Calu3 (cell line): Measurements from ENCODE around the gene APOBEC3B. TPM values are rescaled to one million over a fixed set of nuclear protein-coding genes. Genes with fewer than 3 reads are reported as not detected.

Experiments
- BruUV-seq: library from RNA; stranded (reverse); fragments of 400-500 nt; replicated peaks from 2 replicates; lab custom pipeline; 2021; lab: Mats Ljungman, UMichigan
- CTCF ChIA-PET: fragments of 300-600 bp; sonication (Branson Sonifier 250); formaldehyde crosslinking; loops from one replicate; lab custom pipeline; 2022; ENCODE audit warnings: antibody characterized with exemption; lab: Charles Lee
- DNase-seq: peaks from one replicate; pipeline ENCODE4 v3.0.0; 2022
- H3K27ac Mint-ChIP-seq: one replicate; pipeline ENCODE4 v1.8.0; 2022; ENCODE audit warnings: mixed read lengths; ENCODE audit not compliant: unreplicated experiment
- H3K27me3 Mint-ChIP-seq: one replicate; pipeline ENCODE4 v1.8.0; 2022; ENCODE audit warnings: mixed read lengths; ENCODE audit not compliant: unreplicated experiment
- H3K36me3 Mint-ChIP-seq: one replicate; pipeline ENCODE4 v1.8.0; 2022; ENCODE audit warnings: mild to moderate bottlenecking, moderate library complexity, mixed read lengths; ENCODE audit not compliant: insufficient read depth, unreplicated experiment
- H3K4me1 Mint-ChIP-seq: one replicate; pipeline ENCODE4 v1.8.0; 2022; ENCODE audit warnings: mild to moderate bottlenecking, low read depth, mixed read lengths; ENCODE audit not compliant: unreplicated experiment
- H3K4me3 Mint-ChIP-seq: one replicate; pipeline ENCODE4 v1.8.0; 2022; ENCODE audit warnings: mild to moderate bottlenecking, low read depth, moderate library complexity, mixed read lengths; ENCODE audit not compliant: unreplicated experiment
- H3K9me3 Mint-ChIP-seq: one replicate; pipeline ENCODE4 v1.8.0; 2022; ENCODE audit warnings: low read depth, mixed read lengths; ENCODE audit not compliant: unreplicated experiment
- intact Hi-C: fragments of 100-400 bp; cut with micrococcal nuclease; formaldehyde crosslinking; loops from one replicate; pipeline ENCODE4 v1.10.0; 2022; ENCODE audit not compliant: unreplicated experiment
- total RNA-seq: library from RNA; stranded (reverse); gene quantifications from 2 replicates; pipeline ENCODE4 v1.2.3, GENCODE V29; 2022
- TF ChIP-seq, protein P1 (sequence below): fragments of 200-600 bp; IDR thresholded peaks from one replicate; pipeline ENCODE4 v1.8.0; 2022; ENCODE audit warnings: antibody characterized with exemption; ENCODE audit not compliant: unreplicated experiment

APOBEC3B gene
- total RNA-seq, 1 experiment from 2014 or later = 43.3 TPM

DNA sequence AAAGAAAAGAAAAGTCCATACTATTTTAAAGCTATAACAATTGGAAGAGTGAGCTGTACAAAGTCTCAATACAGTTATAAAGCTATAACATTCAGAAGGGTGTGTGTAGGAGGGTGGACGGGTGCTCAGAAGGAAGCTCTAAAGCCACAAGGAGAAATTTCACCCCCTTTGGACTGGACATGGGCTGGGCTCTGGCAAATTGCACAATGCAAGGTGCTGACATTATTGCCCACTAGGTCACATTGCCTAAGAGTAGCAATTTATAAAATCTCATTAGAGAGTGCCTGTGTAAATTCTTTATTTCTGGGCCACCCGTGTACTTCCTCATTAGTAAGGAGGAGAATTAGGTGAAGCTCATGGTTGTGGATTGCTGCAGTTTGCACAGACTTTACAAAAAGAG lies 30.4 kb upstream of the APOBEC3B start:
- TF ChIP-seq, protein P1, sequence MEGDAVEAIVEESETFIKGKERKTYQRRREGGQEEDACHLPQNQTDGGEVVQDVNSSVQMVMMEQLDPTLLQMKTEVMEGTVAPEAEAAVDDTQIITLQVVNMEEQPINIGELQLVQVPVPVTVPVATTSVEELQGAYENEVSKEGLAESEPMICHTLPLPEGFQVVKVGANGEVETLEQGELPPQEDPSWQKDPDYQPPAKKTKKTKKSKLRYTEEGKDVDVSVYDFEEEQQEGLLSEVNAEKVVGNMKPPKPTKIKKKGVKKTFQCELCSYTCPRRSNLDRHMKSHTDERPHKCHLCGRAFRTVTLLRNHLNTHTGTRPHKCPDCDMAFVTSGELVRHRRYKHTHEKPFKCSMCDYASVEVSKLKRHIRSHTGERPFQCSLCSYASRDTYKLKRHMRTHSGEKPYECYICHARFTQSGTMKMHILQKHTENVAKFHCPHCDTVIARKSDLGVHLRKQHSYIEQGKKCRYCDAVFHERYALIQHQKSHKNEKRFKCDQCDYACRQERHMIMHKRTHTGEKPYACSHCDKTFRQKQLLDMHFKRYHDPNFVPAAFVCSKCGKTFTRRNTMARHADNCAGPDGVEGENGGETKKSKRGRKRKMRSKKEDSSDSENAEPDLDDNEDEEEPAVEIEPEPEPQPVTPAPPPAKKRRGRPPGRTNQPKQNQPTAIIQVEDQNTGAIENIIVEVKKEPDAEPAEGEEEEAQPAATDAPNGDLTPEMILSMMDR = no peak
- H3K9me3 Mint-ChIP-seq = no peaks in the 10 kb centered on the region
- DNase-seq = no peak
- no peak overlapping the region for H3K27ac Mint-ChIP-seq
- intact Hi-C loops = no loop called here
- CTCF ChIA-PET = interaction anchor here (0.6 to 2.0 kb wide), 5 partner anchors 10 to 231 kb away, joined by 3 to 6 read pairs (median 3); no protein-coding TSS in a partner anchor
- no TSS peak for BruUV-seq
- peaks cover 17% of the 10 kb centered on the region for H3K27me3 Mint-ChIP-seq
- H3K36me3 Mint-ChIP-seq = no peaks in the 10 kb centered on the region
- peaks cover 33% of the 10 kb centered on the region for H3K4me1 Mint-ChIP-seq
- no peak overlapping the region for H3K4me3 Mint-ChIP-seq

DNA sequence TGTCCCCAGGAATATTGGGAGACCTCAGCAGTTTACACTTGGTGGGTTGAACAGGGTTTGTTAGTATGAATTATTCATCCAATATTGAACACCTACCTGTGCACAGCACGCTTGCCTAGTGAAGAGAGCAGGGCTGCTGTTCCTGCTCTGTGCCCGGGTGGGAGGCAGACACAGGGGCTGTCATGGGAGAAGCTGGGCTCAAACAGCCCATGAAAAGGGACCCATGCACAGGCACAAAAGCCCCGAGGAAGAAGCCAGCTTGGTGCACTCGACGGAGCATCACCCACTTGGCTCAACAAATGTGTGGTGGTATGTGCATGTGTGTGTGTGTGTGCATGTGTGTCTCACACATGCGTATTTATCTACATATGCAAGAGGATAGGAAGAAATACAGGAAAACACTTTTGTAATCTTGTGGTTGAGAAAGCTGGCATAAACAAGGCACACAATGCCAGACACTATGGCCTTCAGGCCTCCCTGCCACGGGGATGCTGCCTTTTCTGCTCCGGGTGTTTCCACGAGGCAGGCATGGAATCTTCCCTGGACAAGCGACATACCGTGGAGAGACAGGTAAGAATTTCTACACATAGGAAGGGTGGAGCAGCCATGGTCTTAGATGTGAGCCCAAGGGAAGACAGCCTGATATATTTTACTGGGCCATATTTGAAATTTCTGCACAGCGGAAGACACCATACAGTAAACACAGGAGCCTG lies 29.7 kb upstream of the APOBEC3B start:
- no peak overlapping the region for H3K4me3 Mint-ChIP-seq
- no peak overlapping the region for H3K27ac Mint-ChIP-seq
- H3K36me3 Mint-ChIP-seq = no peaks in the 10 kb centered on the region
- CTCF ChIA-PET = interaction anchor here (0.6 to 2.0 kb wide), 2 partner anchors 8 to 82 kb away, joined by 6 to 15 read pairs; no protein-coding TSS in a partner anchor
- peaks cover 10% of the 10 kb centered on the region for H3K27me3 Mint-ChIP-seq
- no peaks in the 10 kb centered on the region for H3K9me3 Mint-ChIP-seq
- BruUV-seq = no TSS peak
- DNase-seq = no peak
- peaks cover 33% of the 10 kb centered on the region for H3K4me1 Mint-ChIP-seq
- intact Hi-C loops = no loop called here
- TF ChIP-seq, protein P1 = no peak

DNA sequence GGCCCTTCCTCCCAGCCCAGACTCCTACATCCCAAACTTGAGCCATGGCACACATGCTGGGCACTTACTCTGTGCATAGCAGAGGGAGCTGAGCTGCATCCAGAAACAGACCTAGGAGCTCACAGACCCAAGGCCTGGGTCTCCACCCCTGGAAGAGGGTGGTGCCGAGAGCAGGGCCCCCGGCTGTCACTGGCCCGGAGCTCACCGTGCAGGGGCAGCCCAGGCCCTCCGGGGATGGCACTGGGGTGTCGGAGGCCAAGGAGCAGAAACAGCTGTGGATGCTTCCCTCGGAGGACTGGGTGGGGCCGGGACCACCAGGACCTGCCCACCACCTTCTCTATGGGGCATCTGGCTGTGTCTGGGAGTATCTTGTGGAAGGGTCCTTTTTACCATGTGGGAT lies 29.1 kb upstream of the APOBEC3B start:
- Mint-ChIP-seq H3K9me3 (no peaks in the 10 kb centered on the region), H3K36me3 (no peaks in the 10 kb centered on the region), H3K27me3 (peaks cover 9% of the 10 kb centered on the region), H3K4me3 (no peak overlapping the region), H3K27ac (no peak overlapping the region), H3K4me1 (peaks cover 33% of the 10 kb centered on the region)
- CTCF ChIA-PET = no interaction called here
- TF ChIP-seq, protein P1 = no peak
- intact Hi-C loops = no loop called here
- no peak for DNase-seq
- BruUV-seq = no TSS peak

DNA sequence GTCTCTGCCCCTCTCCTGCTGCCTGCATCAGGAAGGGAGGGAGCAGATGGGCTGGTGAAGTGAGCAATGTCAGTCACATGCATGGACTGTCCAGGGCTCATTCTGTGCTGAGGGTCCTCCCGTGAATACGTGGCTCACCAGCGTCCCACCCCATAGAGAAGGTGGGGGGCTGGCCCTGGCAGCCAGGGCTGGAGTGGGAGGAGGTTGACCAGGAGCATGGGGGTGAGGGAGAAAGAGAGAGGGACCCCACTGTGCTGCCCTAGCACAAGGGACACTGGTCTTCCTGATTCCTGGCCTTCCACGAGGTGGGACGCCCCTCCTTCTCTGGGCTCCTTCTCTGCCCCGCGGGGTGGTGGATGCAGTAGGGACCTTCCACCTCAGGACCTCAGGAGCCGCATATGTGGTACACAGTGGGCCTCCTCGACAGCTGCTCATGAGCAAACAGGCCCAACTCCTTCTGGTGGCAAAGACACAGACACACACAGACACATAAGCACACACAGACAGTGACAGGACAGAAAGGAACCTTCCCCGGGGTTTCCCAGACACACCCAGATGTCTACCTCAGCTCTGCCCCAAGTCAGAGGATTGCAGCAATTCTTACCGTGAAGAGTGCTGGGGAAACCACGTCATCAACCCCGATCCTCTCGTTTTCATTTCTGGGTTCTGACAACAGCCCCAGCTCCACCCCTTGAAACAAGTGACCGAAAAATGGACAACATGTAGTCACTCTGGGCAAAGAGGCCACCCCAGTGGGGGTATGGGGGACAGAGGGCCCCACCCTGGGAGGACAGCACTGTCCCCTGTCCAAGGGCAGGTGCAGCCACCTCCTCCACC lies 28.4 kb upstream of the APOBEC3B start:
- no TSS peak for BruUV-seq
- Mint-ChIP-seq H3K4me3 (no peak overlapping the region), H3K9me3 (no peaks in the 10 kb centered on the region), H3K27ac (no peak overlapping the region), H3K4me1 (peaks cover 33% of the 10 kb centered on the region), H3K27me3 (peaks cover 13% of the 10 kb centered on the region), H3K36me3 (no peaks in the 10 kb centered on the region)
- intact Hi-C loops = no loop called here
- TF ChIP-seq, protein P1 = no peak
- CTCF ChIA-PET = interaction anchor here (0.6 kb wide), 3 partner anchors 88 to 161 kb away, joined by 3 to 6 read pairs (median 3); no protein-coding TSS in a partner anchor
- DNase-seq = peak; percentile 23
